ENCODE results near the gene ARL6IP4. TPM values are rescaled to one million over a fixed set of nuclear protein-coding genes. Genes with fewer than 3 reads are reported as not detected.

ARL6IP4 gene
- total RNA-seq, 8 experiments from 2014 or later = 117 to 160 (median 135) TPM

DNA sequence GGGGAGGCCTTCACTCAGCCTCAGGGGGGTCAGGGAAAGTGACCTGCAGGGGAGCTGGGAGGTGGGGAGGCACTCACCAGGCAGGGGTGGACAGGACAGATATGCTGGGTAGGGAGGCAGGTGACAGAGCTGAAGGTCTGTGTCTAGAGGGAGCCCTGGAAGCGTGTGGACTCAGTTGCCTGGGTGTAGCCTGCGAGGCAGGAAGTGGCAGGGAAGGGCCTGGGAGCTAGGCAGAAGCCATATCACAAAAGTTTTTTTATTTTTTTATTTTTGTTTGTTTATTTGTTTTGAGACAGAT lies 39.3 kb downstream of the ARL6IP4 start:
- in situ Hi-C loops (cut with MboI; ENCODE audit: low pct_unique_long_range_greater_than_20kb in 2 of 9, low sequenced_read_pairs in 9 of 9, unreplicated experiment in 9 of 9) = no loop called here
- H3K27ac ChIP-seq = no peak overlapping the region
- no peak for ATAC-seq (replicated peaks in 6 of 8)
- H3K4me1 ChIP-seq (replicated peaks in 1 of 2) = peaks cover 0 to under 1% of the 10 kb centered on the region in 2 donors
- no peak overlapping the region for H3K4me3 ChIP-seq
- WGBS, 10 experiments = no CpG with 5 or more reads among the region's 2 CpGs

DNA sequence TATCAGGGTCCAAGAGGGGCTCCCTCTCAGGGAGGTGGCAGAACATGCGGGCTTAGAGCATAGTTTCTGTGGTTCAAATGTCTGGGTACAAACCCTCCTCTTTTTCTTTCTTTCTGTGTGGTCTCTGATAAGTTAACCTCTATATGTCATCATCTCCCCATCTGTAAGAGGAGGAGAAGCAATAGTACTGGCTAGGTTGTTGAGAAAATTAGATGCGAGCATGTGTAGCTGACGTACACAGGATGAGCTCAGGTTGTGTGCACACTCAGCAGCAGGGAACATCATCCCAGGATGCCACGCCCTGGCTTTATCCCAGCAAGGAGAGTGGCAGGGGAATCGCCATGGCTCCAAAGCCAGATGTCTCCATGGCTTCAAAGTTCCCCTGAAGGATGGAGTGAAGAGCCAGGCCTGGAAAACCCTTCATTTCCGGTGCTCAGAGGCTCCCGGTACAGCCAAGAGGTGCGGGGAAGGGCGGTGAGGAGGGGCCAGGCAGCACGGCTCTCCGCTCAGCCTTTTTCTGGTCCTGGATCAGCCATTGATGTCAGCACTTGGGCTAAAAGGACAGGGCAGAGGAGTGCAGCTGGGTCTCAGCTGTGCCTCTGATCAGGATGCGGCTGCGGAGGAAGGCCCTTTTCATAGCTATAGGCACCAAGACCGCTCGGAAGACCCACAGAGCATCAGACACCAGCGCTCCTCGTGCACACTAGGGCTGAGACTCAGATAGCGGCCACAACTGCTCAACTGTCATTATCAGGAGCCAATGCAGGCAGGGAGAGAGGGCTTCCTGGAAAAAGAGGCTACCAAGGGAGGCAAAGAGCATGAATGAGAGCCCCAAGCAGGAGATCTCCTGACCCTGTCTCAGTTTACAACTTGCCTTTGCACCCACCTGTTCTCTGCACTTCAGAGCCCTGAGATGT lies 41.5 kb downstream of the ARL6IP4 start:
- Histone ChIP-seq H3K4me3 (no peak overlapping the region), H3K27ac (no peak overlapping the region), H3K4me1 (replicated peaks in 1 of 2) (peaks cover 0 to 3% of the 10 kb centered on the region in 2 donors)
- ATAC-seq (replicated peaks in 6 of 8) = peak in 5 of 8 experiments; percentile 47 to 91 (median 55)
- in situ Hi-C loops (cut with MboI; ENCODE audit: low pct_unique_long_range_greater_than_20kb in 2 of 9, low sequenced_read_pairs in 9 of 9, unreplicated experiment in 9 of 9) = no loop called here
- 60 to 94% (median 87%) methylated on average over 1 to 5 of the region's 18 CpGs; no CpG with 5 or more reads in 3 of the 10 experiments for WGBS, 10 experiments

DNA sequence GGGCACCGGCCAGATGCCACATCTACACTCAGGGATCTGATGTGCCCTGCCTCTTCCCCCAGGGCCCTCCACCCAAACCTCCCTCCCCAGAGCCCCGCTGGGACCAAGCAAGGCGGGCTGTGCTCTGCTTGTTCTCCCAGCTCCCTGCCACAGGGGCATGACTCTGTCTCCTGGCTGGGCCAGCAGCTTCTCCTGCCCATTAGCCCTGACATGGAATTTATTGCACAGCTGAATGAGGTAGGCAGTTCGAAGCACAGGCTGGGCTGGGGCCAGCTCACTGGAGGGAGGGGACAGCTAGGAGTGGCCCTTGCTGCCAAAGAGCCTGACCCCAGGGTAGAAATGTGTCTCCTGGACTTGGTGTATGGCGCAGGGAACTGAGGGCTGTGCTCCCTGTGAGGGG lies 42.4 kb downstream of the ARL6IP4 start:
- peaks cover 2 to 3% of the 10 kb centered on the region in 2 donors for H3K4me1 ChIP-seq (replicated peaks in 1 of 2)
- in situ Hi-C loops (cut with MboI; ENCODE audit: low pct_unique_long_range_greater_than_20kb in 2 of 9, low sequenced_read_pairs in 9 of 9, unreplicated experiment in 9 of 9) = no loop called here
- no peak overlapping the region for H3K27ac ChIP-seq
- H3K4me3 ChIP-seq = no peak overlapping the region
- peak in 1 of 8 experiments; percentile 24 for ATAC-seq (replicated peaks in 6 of 8)
- WGBS, 10 experiments = no CpG with 5 or more reads among the region's 5 CpGs

DNA sequence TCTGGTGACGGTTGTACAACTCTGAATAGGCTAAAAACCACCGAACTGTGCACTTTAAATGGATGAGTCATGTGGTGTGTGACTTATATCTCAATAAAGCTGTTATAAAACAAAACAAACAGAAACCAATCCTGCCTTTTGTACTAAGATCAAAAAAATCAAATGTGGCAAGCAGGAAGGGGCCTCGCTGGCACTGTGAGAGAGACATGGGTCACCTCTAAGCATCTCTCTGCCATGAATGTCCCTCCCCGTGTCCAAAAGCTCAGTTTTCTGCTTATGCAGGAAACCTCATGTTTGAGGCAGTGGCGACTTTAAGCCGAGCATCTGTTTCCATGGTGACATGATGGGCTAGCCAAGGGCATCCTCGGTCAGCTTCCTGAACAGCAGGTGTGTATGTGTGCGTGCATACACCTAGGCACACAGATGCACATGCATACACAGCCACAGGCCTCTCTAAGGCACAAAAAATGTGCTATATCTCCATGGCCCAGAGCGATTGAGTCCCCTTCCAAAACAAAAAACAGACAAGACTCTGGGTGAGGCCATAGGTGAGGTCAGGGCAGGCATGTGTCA lies 44.4 kb downstream of the ARL6IP4 start:
- in situ Hi-C loops (cut with MboI; ENCODE audit: low pct_unique_long_range_greater_than_20kb in 2 of 9, low sequenced_read_pairs in 9 of 9, unreplicated experiment in 9 of 9) = no loop called here
- 66 to 100% (median 77%) methylated on average over 1 to 6 of the region's 9 CpGs; no CpG with 5 or more reads in 1 of the 10 experiments for WGBS, 10 experiments
- H3K4me3 ChIP-seq = no peak overlapping the region
- H3K27ac ChIP-seq = no peak overlapping the region
- H3K4me1 ChIP-seq (replicated peaks in 1 of 2) = peaks cover 3 to 11% of the 10 kb centered on the region in 2 donors
- ATAC-seq (replicated peaks in 6 of 8) = no peak

DNA sequence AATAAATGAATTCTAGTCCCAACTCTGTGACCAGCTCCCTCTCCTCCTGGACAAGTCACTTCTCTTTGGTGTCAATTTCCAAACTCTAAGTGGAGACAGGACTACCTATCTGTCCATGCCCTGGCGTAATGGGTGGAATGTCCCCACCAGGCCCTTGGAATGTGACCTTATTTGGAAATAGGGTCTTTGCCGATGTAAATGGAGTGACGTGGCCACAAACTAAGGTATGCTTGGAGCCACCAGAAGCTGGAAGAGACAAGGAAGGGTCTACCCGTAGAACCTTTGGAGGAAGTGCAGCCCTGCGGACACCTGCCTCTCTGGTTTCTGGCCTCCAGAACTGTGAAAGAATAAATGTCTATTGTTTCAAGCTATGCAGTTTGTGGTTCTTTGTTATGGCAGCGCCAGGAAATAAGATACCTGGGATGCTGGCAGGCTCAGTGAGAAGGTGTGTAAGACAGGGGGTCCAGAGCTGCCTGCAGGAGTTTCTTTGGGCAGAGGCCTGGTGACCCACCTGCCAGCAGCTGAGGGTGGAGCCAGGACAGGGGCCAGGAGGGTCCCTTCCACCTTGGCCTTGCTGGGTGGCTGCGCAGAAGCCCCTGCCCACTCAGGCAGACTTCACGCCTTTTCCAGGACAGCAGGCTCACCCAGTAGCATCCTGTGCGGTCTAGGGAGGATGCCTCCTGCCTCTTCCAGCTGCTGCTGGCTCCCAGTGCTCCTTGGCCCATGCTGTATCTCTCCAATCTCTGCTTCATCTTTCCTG lies 45.8 kb downstream of the ARL6IP4 start:
- WGBS, 10 experiments = 78 to 100% (median 89%) methylated on average over 1 to 9 of the region's 9 CpGs; no CpG with 5 or more reads in 2 of the 10 experiments
- in situ Hi-C loops (cut with MboI; ENCODE audit: low pct_unique_long_range_greater_than_20kb in 2 of 9, low sequenced_read_pairs in 9 of 9, unreplicated experiment in 9 of 9) = no loop called here
- H3K4me3 ChIP-seq = no peak overlapping the region
- ATAC-seq (replicated peaks in 6 of 8) = no peak
- no peak overlapping the region for H3K27ac ChIP-seq
- H3K4me1 ChIP-seq (replicated peaks in 1 of 2) = peaks cover 3 to 11% of the 10 kb centered on the region in 2 donors

DNA sequence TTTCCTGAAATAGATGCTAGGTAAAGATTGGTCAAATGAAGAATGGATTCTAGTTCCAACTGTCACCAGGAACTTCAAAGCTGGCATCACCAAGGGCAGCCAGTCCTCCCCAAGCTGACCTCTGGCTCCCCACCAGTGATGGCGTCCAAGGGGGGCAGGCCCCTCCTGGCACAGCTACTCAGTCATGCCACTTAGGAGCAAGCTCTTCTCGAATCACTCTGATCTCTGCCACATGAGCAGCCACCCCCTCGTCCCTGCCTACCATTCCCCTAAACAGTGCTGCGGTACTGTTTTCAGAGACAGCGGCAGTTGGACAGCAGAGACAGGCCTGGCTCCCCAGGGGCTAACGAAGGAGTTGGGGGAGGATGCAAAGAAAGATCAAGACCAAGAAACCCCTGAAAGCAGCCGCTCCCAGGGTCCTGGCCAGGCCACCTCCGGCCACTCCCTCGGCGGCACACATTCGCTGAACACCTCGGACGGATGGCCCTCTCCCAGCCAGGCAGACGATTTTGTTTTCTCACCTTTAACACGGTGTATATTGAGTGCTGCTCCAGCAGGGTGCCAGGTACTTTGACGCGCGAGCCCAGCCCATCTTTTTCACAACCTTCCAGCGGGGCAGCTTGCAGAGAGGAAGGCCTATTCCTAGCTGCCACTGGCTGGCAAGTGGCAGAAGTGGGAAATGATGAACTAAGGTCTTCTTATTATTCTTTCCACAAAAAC lies 47.4 kb downstream of the ARL6IP4 start:
- H3K4me1 ChIP-seq (replicated peaks in 1 of 2) = peaks cover 3 to 11% of the 10 kb centered on the region in 2 donors
- 20 to 100% (median 74%) methylated on average over 1 to 8 of the region's 19 CpGs; no CpG with 5 or more reads in 3 of the 10 experiments for WGBS, 10 experiments
- in situ Hi-C loops (cut with MboI; ENCODE audit: low pct_unique_long_range_greater_than_20kb in 2 of 9, low sequenced_read_pairs in 9 of 9, unreplicated experiment in 9 of 9) = no loop called here
- H3K4me3 ChIP-seq = no peak overlapping the region
- no peak overlapping the region for H3K27ac ChIP-seq
- no peak for ATAC-seq (replicated peaks in 6 of 8)

DNA sequence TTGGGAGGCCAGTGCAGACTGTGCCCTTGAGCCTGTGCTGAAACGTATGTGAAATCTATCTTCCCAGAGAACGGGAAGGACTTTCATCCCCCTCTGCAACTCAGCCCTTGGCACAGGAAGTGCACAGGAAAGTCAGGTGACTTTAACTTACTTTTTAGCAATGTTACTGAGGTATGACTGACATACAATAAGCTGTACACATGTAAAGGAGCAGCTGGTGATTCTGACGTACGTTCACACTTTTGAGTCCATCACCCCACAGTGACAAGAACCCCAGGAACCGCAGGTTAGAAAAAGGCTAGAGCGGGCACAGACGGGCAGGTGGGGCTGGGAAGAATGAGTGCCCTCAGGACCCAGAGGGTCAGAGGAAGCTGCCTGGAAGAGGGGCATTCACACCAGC lies 48.0 kb downstream of the ARL6IP4 start:
- no peak overlapping the region for H3K4me3 ChIP-seq
- in situ Hi-C loops (cut with MboI; ENCODE audit: low pct_unique_long_range_greater_than_20kb in 2 of 9, low sequenced_read_pairs in 9 of 9, unreplicated experiment in 9 of 9) = no loop called here
- H3K4me1 ChIP-seq (replicated peaks in 1 of 2) = peaks cover 3 to 11% of the 10 kb centered on the region in 2 donors
- no peak overlapping the region for H3K27ac ChIP-seq
- 35 to 100% (median 88%) methylated on average over 1 to 5 of the region's 7 CpGs; no CpG with 5 or more reads in 4 of the 10 experiments for whole genome bisulfite sequencing, 10 experiments
- no peak for ATAC-seq (replicated peaks in 6 of 8)

DNA sequence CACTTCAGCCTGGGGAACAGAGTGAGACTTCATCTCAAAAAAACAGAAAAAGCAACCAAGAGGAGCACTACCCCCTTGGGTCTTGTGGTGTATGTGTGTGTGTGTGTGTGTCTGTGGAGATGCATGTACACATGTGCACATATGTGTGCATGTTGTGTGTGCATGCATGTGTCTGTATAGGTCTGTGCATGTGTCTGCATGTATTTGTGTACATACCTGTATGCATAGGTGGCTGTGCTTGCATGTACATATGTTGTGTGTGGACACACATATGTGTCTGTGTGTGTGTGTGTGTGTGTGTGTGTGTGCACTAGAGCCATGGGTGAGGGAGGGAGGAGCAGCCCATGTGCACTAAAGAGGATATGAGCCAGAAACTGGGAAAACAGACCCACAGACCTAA lies 49.1 kb downstream of the ARL6IP4 start:
- no peak for ATAC-seq (replicated peaks in 6 of 8)
- H3K4me1 ChIP-seq (replicated peaks in 1 of 2) = peaks cover 12 to 18% of the 10 kb centered on the region in 2 donors
- in situ Hi-C loops (cut with MboI; ENCODE audit: low pct_unique_long_range_greater_than_20kb in 2 of 9, low sequenced_read_pairs in 9 of 9, unreplicated experiment in 9 of 9) = no loop called here
- H3K4me3 ChIP-seq = no peak overlapping the region
- H3K27ac ChIP-seq = no peak overlapping the region

DNA sequence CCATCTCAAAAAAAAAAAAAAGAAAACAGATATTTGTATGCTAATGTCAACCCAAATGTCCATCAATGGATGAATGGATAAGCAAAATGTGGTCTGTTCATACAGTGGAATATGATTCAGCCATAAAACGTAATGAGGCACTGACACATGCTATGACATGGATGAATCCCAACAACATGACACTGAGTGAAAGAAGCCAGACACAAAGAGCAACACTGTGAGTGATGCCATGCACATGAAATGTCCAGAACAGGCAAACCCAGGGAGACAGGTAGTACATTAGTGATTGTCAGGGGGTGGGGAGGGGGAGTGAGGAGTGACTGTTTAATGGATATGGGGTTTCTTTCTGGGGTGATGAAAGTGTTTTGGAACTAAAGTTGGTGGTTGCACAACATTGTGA lies 50.2 kb downstream of the ARL6IP4 start:
- Histone ChIP-seq H3K4me1 (replicated peaks in 1 of 2) (peaks cover 21 to 27% of the 10 kb centered on the region in 2 donors), H3K4me3 (no peak overlapping the region), H3K27ac (no peak overlapping the region)
- ATAC-seq (replicated peaks in 6 of 8) = no peak
- WGBS, 10 experiments = 71 to 100% (median 83%) methylated on average over 1 of the region's 1 CpG; no CpG with 5 or more reads in 7 of the 10 experiments
- in situ Hi-C loops (cut with MboI; ENCODE audit: low pct_unique_long_range_greater_than_20kb in 2 of 9, low sequenced_read_pairs in 9 of 9, unreplicated experiment in 9 of 9) = no loop called here

DNA sequence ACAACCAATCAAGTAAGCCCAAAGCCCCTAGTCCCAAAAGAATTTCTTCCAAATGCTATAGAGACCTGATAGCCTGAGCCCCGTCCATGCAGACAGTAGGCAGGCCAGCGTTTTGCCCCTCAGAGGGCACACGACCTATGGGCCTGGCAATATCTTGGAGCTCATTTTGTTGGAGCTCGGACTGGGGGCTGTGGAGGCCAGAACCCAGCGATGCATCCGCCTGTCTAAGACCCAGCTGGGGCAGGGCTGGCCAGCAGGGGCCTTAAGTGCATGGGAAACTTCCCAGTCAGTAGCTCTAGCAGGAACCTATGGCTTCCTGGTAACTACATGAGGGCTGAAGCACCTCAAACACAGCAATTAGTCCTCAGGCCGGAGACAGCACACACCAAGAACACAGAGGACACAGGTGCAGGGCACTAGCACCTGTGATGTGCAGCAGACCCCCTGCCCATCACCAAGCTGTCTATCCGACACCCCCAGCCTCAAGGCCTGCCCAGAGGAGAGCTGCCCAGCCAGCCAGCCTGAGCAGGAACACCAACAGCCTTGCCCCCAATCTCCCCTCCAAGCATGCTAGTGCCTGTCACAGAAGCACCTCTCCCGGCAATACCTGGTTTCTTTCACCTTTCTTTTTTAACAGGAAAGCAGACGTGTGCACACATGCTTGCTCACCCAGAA lies 50.8 kb downstream of the ARL6IP4 start:
- 20 to 100% (median 78%) methylated on average over 1 to 7 of the region's 10 CpGs; no CpG with 5 or more reads in 2 of the 10 experiments for WGBS, 10 experiments
- in situ Hi-C loops (cut with MboI; ENCODE audit: low pct_unique_long_range_greater_than_20kb in 2 of 9, low sequenced_read_pairs in 9 of 9, unreplicated experiment in 9 of 9) = no loop called here
- Histone ChIP-seq H3K4me1 (replicated peaks in 1 of 2) (peaks cover 26 to 34% of the 10 kb centered on the region in 2 donors), H3K27ac (no peak overlapping the region), H3K4me3 (no peak overlapping the region)
- no peak for ATAC-seq (replicated peaks in 6 of 8)
